ENCODE data around the gene RABL6. TPM values are rescaled to one million over a fixed set of nuclear protein-coding genes. Genes with fewer than 3 reads are reported as not detected.
"Not testable (repeated sequence)": the region's sequence is repeated elsewhere in the genome, so short reads cannot be mapped to it uniquely, and the experiment has no call there.

Gene RABL6
- polyA plus RNA-seq, 1 donor from 2014 or later: 19.7 TPM

DNA sequence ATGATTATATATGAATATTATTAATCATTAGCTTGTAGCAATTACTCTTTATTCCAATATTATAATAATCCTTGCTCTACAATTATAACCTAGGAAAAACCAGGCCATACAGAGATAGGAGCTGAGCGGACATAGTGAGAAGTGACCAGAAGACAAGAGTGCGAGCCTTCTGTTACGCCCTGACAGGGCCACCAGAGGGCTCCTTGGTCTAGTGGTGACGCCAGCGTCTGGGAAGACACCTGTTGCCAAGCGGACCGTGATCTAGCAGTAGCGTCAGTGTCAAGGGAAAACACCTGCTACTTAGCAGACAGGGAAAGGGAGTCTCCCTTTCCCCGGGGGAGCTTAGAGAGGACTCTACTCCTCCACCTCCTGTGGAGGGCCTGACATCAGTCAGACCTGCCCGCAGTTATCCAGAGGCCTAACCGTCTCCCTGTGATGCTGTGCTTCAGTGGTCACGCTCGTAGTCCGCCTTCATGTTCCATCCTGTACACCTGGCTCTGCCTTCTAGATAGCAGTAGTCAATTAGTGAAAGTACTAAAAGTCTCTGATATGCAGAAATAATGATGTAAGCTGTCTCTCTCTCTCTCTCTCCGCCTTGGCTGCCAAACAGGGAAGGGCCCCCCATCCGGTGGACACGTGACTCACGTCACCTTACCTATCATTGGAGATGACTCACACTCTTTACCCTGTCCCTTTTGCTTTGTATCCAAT lies 41.2 kb upstream of the RABL6 start:
- peaks cover 20 to 24% (median 23%) of the 10 kb centered on the region in 3 donors for H3K4me1 Mint-ChIP-seq
- not testable (repeated sequence) for H3K9me3 Mint-ChIP-seq, H3K27me3 Mint-ChIP-seq, H3K36me3 Mint-ChIP-seq
- H3K27ac Mint-ChIP-seq: peak overlapping the region; percentile 90 to 100 (median 94)
- H3K4me3 Mint-ChIP-seq: peak overlapping the region; percentile 66 to 87 (median 78)

DNA sequence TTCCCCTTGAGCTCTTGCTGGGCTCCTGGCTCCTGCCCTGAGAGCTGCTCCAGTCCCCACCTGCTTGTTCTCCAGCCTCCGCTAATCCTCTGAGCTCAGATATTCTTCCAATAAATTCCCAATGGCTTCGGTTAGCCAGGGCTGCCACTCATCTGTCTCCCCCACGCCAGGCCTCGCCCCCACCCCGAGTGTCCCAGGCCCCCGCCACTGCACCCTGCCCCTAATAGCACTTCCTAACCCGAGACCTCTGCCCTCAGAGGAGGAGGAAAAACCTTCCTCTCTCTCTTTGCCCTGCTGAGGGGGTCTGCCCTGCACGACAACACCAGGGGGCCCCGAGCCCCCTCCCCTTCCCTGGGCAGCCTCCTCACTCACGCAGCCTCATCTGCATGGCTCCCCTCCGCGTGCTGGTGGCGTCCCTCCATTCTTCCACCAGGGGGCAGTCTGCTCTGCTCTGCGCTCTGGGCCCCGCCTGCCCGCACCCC lies 38.0 kb upstream of the RABL6 start:
- peaks cover 11% of the 10 kb centered on the region for H3K27me3 Mint-ChIP-seq
- no peak overlapping the region for H3K27ac Mint-ChIP-seq
- H3K4me3 Mint-ChIP-seq: no peak overlapping the region

DNA sequence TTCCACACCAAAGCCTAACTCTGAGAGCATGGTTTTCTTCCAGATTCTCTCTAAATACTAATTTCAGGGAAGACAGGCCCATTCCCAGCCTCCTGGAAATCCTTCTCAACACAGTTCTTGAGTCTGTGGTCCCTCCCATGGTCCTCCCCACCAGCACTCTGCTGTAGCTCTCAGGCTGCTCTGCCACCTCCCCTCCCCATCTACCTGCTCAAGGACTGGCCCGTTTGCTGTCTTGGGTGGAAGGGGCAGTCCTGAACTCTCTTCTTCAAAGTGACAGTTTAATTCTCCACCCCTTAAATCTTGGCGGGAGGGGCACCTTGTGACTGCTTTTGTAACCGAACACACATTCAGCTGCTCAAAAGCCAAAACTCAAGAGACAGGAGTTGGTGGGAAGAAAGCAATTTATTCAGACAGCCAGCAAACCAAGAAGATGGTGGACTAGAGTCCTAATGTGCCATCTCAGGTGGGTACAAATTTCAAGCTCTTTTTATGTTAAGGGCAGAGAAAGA lies 35.8 kb upstream of the RABL6 start:
- peaks cover 0 to 3% (median 2%) of the 10 kb centered on the region in 3 donors for H3K9me3 Mint-ChIP-seq
- peaks cover 7 to 18% (median 15%) of the 10 kb centered on the region in 3 donors for H3K4me1 Mint-ChIP-seq
- no peak overlapping the region for H3K27ac Mint-ChIP-seq
- no peak overlapping the region for H3K4me3 Mint-ChIP-seq
- peaks cover 5% of the 10 kb centered on the region for H3K36me3 Mint-ChIP-seq
- H3K27me3 Mint-ChIP-seq: peaks cover 10% of the 10 kb centered on the region

More for the DNA sequence above, 38.0 kb upstream of the RABL6 start:
- Mint-ChIP-seq H3K36me3 (peaks cover 5% of the 10 kb centered on the region), H3K4me1 (peaks cover 20 to 29% (median 28%) of the 10 kb centered on the region in 3 donors), H3K9me3 (peaks cover 0 to 3% (median 2%) of the 10 kb centered on the region in 3 donors)

DNA sequence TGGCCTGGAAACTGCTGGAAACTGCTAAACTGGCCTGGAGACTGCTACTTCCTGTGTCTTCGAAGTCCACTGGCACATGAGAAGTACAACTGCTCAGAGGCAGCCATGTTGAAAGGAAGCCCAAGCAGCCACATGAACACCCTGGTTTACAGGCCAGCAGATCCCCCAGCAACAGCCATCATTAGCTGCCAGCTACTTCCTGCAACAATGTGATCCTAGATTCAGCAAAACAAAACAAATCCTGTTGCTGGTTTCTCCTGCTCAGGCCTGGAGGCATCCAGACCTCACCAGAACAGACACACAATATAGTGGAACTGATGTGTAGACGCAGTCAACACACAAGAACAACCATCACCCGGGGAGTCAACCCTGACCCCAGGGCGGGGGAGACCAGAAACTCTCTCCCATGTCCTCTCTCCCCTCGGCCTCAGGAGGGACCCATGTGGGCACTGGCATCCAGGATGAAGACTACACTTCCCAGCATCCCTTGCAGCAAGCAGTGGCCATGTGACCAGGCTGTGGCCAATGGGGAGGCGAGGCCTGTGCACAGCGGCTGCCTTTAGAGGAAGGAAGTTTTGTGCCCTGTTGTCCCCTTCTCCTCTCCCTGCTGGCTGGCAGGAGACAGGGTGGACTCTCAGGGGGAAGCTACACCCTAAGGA lies 34.2 kb upstream of the RABL6 start:
- H3K4me1 Mint-ChIP-seq: peaks cover 0 to 11% (median 7%) of the 10 kb centered on the region in 3 donors
- H3K9me3 Mint-ChIP-seq: peaks cover 0 to 3% (median 2%) of the 10 kb centered on the region in 3 donors
- H3K27me3 Mint-ChIP-seq: peaks cover 3% of the 10 kb centered on the region
- H3K27ac Mint-ChIP-seq: peak overlapping the region in 2 of 3 donors; percentile 10 to 73
- peaks cover 7% of the 10 kb centered on the region for H3K36me3 Mint-ChIP-seq
- no peak overlapping the region for H3K4me3 Mint-ChIP-seq

DNA sequence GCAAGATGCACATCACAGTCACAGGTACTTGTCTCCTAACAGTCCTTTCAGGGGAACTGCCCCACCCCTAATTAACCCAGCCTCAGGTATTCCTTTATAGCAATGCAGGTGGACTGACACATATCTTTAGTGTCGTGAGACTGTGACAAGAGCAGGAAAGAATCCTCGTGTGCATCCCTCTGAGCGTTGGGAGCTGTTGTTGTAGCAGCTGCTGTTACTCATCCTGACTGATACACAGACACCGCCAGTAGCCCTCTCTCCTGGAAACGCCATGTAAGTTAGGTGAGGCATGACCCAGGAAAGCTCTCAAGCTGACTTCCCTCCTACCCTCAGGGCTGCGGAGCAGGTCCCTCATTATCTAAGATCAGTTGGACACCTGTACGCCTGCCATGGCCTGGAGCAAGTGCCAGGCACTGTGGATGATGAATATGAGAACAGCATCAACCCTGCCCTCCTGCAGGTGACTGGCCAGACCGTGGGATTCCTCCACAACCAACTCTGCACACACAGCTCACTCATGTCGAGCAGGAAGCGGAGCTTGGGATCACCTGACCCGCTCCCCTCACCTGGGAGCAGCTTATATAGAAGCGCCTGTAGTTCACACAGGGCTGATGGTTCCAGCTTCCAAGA lies 33.2 kb upstream of the RABL6 start:
- peaks cover 0 to 3% (median 2%) of the 10 kb centered on the region in 3 donors for H3K9me3 Mint-ChIP-seq
- H3K27me3 Mint-ChIP-seq: peaks cover 3% of the 10 kb centered on the region
- no peak overlapping the region for H3K27ac Mint-ChIP-seq
- H3K4me1 Mint-ChIP-seq: peaks cover 0 to 11% (median 7%) of the 10 kb centered on the region in 3 donors
- peaks cover 7% of the 10 kb centered on the region for H3K36me3 Mint-ChIP-seq
- H3K4me3 Mint-ChIP-seq: no peak overlapping the region

DNA sequence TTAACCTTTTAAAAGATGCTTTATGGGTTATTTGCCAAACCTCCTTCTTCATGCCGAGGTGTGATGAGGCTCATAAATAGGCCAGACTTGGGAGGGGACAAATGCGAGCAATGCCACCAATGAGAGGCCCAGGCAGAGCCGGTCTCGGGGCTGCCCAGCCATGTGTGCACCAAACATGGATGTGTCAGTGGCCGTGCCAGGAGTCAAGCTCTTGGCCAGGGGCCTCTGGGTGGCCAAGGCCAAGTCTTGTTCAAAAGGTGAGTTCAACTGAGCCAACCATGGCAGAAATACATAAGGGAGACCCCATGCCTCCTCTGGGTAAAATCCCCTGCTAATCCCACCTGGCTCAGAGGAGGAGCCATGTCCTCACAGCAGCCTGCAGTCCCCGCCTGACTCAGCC lies 32.6 kb upstream of the RABL6 start:
- H3K4me3 Mint-ChIP-seq: no peak overlapping the region
- no peak overlapping the region for H3K27ac Mint-ChIP-seq
- peaks cover 7% of the 10 kb centered on the region for H3K36me3 Mint-ChIP-seq
- peaks cover 0 to 10% (median 7%) of the 10 kb centered on the region in 3 donors for H3K4me1 Mint-ChIP-seq
- H3K9me3 Mint-ChIP-seq: peaks cover 0 to 3% (median 2%) of the 10 kb centered on the region in 3 donors
- H3K27me3 Mint-ChIP-seq: peaks cover 3% of the 10 kb centered on the region

DNA sequence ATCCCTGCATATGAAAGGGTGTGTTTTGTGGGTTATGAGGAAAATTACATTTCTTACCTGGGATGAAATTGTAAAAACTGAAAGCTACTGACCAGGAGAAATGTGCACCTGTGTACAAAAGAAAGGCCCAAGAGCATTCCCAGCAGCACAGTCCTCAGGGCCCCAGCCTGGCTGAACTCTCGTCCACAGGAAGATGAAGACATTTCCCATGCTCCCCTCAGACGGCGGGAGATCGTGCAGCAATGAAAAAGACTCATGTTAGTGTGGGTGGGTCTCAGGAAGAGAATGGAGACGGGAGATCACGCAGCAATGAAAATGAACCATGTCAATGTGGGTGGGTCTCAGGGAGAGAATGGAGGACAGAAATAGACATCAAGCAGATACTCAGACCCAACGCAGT lies 30.8 kb upstream of the RABL6 start:
- Mint-ChIP-seq H3K36me3 (peaks cover 7% of the 10 kb centered on the region), H3K4me3 (no peak overlapping the region), H3K9me3 (peaks cover 0 to 3% (median 0%) of the 10 kb centered on the region in 3 donors), H3K27ac (no peak overlapping the region), H3K4me1 (peaks cover 0 to 8% (median 6%) of the 10 kb centered on the region in 3 donors), H3K27me3 (peaks cover 2% of the 10 kb centered on the region)

DNA sequence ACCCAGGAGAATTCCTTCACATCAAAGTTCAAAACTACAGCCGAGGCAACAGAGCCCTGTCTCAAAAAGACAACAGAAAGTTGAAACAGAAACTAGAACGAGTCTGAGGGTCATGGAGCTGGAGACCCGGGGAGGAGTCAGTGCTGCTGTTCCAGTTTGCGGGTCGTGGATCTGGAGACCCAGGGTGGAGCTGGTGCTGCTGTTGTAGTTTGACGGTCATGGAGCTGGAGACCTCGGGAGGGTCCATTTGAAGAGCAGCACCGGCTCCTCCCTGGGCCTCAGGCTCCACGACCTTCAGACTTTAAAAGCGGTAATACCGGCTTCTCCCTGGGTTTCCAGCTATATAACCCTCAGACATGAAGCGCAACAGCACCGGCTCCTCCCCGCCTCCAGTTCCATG lies 30.4 kb upstream of the RABL6 start:
- Mint-ChIP-seq H3K4me1 (peaks cover 0 to 8% (median 6%) of the 10 kb centered on the region in 3 donors), H3K4me3 (no peak overlapping the region), H3K36me3 (peaks cover 7% of the 10 kb centered on the region), H3K27ac (no peak overlapping the region), H3K9me3 (peaks cover 0 to 3% (median 0%) of the 10 kb centered on the region in 3 donors), H3K27me3 (peaks cover 2% of the 10 kb centered on the region)

DNA sequence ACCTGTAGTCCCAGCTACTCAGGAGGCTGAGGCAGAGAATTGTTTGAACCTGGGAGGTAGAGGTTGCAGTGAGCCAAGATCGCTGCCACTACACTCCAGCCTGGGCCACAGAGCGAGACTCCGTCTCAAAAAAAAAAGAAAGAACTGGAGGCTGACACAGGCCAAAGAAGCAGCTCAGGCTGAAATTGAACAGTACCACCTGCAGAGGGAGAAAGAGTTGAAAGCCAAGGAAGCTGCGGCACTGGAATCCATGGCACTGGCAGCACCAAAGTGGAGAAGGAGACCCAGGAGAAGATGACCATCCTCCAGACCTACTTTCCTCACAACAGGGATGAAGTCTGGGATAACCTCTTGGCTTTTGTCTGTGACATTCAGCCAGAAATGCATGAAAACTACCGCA lies 27.9 kb upstream of the RABL6 start:
- no peak overlapping the region for H3K4me3 Mint-ChIP-seq
- no peaks in the 10 kb centered on the region for H3K27me3 Mint-ChIP-seq
- peaks cover 2% of the 10 kb centered on the region for H3K36me3 Mint-ChIP-seq
- peaks cover 0 to 3% (median 0%) of the 10 kb centered on the region in 3 donors for H3K4me1 Mint-ChIP-seq
- peak overlapping the region in 1 of 3 donors; percentile 37 for H3K27ac Mint-ChIP-seq
- no peaks in the 10 kb centered on the region for H3K9me3 Mint-ChIP-seq

DNA sequence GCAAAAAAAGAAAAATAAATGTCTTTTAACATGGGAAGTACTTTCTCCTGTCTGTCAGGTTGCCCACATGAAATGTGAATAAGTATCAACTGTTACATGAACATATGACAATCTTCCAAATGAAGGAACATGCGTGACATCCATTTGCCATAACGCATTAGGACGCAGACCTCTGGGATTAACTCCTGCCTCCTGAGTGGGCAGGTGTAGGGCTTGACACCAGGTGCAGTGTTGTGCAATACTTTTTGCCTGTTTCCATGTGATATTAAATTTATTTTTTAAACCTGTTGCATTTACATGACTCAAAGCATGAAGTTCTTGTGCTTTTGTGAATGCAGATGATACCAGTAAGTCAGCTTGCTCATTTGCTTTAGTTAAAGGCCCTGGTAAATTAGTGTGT lies 25.3 kb upstream of the RABL6 start:
- Mint-ChIP-seq H3K36me3 (no peaks in the 10 kb centered on the region), H3K9me3 (no peaks in the 10 kb centered on the region), H3K27me3 (peaks cover under 1% of the 10 kb centered on the region), H3K4me1 (peaks cover 0 to under 1% (median under 1%) of the 10 kb centered on the region in 3 donors), H3K27ac (no peak overlapping the region), H3K4me3 (no peak overlapping the region)

DNA sequence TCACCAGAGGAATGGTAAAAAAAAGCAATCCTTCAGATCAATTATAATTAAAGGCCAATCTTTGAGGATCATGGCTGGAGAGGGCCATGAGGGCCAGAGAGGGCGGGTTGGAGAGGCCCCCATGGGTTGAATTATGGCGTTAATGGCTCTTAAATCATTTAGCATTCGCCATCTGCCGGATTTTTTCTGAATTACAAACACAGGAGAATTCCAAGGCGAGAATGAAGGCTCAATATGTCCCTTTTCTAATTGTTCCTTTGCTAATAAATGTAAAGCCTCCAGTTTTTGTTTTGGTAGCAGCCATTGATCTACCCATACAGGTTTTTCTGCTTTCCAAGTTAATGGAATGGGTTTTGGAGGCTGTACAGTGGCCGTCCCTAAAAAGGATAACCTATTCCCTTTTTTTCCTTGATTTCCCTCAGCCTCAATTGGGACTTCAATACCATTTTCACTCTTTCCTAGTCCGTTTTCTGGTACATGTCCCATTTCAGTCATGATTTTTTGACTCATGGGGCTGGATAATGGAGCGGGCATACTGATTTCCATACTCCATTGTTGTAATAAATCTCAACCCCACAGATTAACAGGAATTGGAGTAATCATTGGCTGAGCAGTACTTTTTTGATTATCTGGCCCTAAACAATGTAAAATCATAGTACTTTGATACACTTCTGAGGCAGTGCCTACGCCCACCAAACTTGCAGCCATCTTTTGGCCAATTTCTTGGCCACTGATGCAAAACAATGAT lies 23.3 kb upstream of the RABL6 start:
- Mint-ChIP-seq H3K4me1 (peaks cover 0 to 14% (median 6%) of the 10 kb centered on the region in 3 donors), H3K4me3 (no peak overlapping the region), H3K36me3 (no peaks in the 10 kb centered on the region), H3K27me3 (peaks cover 3% of the 10 kb centered on the region), H3K27ac (peak overlapping the region in 1 of 3 donors; percentile 60), H3K9me3 (no peaks in the 10 kb centered on the region)

DNA sequence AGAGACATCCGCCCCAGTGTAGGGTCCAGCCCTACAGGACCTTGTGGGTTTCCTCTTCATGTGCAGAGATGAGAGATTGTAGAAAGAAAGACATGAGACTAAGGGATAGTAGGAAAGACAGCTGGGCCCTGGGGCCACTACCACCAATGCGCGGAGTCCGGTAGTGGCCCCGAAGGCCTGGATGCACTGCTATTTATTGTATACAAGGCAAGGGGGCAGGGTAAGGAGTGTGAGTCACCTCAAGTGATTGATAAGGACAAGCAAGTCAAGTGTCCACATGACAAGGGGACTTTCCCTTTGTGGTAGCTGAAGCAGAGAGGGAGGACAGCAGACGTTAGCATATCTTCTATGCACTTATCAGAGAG lies 22.8 kb upstream of the RABL6 start:
- no peaks in the 10 kb centered on the region for H3K36me3 Mint-ChIP-seq
- H3K27ac Mint-ChIP-seq: no peak overlapping the region
- H3K27me3 Mint-ChIP-seq: peaks cover 3% of the 10 kb centered on the region
- H3K4me3 Mint-ChIP-seq: peak overlapping the region in 1 of 4 donors; percentile 30
- H3K4me1 Mint-ChIP-seq: peaks cover 0 to 14% (median 6%) of the 10 kb centered on the region in 3 donors
- H3K9me3 Mint-ChIP-seq: no peaks in the 10 kb centered on the region

DNA sequence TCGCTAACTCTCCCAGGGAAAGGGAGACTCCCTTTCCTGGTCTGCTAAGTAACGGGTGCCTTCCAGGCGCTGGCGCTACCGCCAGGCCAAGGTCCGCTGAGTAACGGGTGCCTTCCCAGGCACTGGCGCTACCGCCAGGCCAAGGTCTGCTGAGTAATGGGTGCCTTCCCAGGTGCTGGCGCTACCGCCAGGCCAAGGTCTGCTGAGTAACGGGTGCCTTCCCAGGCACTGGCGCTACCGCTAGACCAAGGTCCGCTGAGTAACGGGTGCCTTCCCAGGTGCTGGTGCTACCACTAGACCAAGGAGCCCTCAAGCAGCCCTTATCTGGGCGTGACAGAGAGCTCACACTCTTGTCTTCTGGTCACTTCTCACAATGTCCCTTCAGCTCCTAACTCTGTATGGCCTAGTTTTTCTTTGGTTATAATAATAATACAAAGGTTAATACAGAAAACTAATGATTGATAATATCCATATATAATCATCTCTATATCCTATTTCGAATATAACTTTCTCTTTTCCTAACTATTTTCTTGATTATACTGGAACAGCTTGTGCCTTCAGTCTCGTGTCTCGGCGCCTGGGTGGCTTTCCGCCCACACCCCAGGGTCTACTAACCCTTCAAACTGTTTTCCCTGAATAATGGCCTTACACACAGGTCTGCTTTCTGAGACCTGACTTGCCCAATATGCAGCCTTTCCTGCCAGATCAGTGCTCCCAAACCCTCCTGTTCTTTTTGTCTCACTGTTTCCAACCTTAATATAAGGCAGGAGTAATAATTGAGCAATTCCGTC lies 22.0 kb upstream of the RABL6 start:
- peaks cover 0 to 14% (median 10%) of the 10 kb centered on the region in 3 donors for H3K4me1 Mint-ChIP-seq
- H3K27me3 Mint-ChIP-seq, H3K36me3 Mint-ChIP-seq, H3K4me3 Mint-ChIP-seq, H3K9me3 Mint-ChIP-seq, H3K27ac Mint-ChIP-seq: not testable (repeated sequence)

DNA sequence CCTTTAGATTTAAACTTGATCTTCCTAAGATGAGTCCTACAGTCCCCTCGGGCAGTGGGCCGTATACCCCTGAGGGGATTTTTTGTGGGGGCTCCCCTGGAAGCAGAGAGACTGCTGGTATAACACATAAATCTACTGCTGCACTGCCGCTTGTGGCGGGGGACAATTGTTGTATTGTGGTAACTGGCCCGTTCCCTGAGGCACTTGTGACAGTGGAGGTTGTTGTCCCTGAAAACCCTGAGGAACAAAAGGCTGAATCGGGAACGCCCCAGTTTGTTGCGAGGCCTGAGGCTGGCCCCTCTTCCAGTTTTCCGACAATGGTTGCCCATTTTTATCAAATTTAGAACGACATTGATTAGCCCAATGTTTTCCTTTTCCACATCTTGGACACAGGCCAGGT lies 21.3 kb upstream of the RABL6 start:
- Mint-ChIP-seq H3K9me3 (no peaks in the 10 kb centered on the region), H3K27me3 (peaks cover 3% of the 10 kb centered on the region), H3K4me1 (peaks cover 0 to 14% (median 10%) of the 10 kb centered on the region in 3 donors), H3K27ac (no peak overlapping the region), H3K4me3 (peak overlapping the region in 1 of 4 donors; percentile 51), H3K36me3 (no peaks in the 10 kb centered on the region)
